LNCaP clone FGC (cell line): ENCODE data around the gene PRKN.
"Not testable (repeated sequence)": the region's sequence is repeated elsewhere in the genome, so short reads cannot be mapped to it uniquely, and the experiment has no call there.

Source experiments
- DNase-seq: peaks from one replicate; pipeline ENCODE4 v3.0.0-alpha.2; 2011; ENCODE audit warnings: low read depth
- H3K4me3 ChIP-seq: 2 replicates; pipeline ENCODE4 v1.5.1; 2011; ENCODE audit warnings: mild to moderate bottlenecking, low read depth, low read length, control low read depth
- CTCF ChIP-seq: IDR thresholded peaks from 2 replicates; pipeline ENCODE4 v1.5.1; 2012; ENCODE audit warnings: mild to moderate bottlenecking; ENCODE audit not compliant: control insufficient read depth, insufficient read depth; ENCODE audit errors: extremely low read depth

PRKN gene

GRCh38 chr6:161869491-161869890 lies 858.1 kb downstream of the PRKN start:
- no peak for DNase-seq
- no peak for TF ChIP-seq CTCF
- no peak overlapping the region for H3K4me3 ChIP-seq

- no peak for DNase-seq
- H3K4me3 ChIP-seq, result no peak overlapping the region
- no peak for TF ChIP-seq CTCF
Observed at GRCh38 chr6:161866570-161866969, 861.0 kb downstream of the PRKN start.

- not testable (repeated sequence) for DNase-seq, H3K4me3 ChIP-seq
Observed at GRCh38 chr6:161861061-161861460, 866.5 kb downstream of the PRKN start.

GRCh38 chr6:161853657-161854056 lies 873.9 kb downstream of the PRKN start:
- no peak for TF ChIP-seq CTCF
- DNase-seq, result no peak
- no peak overlapping the region for H3K4me3 ChIP-seq

- not testable (repeated sequence) for DNase-seq, H3K4me3 ChIP-seq
Observed at GRCh38 chr6:161851486-161851885, 876.1 kb downstream of the PRKN start.

- DNase-seq, result no peak
- no peak overlapping the region for H3K4me3 ChIP-seq
- TF ChIP-seq CTCF, result no peak
Observed at GRCh38 chr6:161850562-161850961, 877.0 kb downstream of the PRKN start.

- no peak for TF ChIP-seq CTCF
- peak; percentile 46 for DNase-seq
- no peak overlapping the region for H3K4me3 ChIP-seq
Observed at GRCh38 chr6:161847628-161848027, 879.9 kb downstream of the PRKN start.

- TF ChIP-seq CTCF, result no peak
- no peak for DNase-seq
- H3K4me3 ChIP-seq, result no peak overlapping the region
Observed at GRCh38 chr6:161844804-161845203, 882.8 kb downstream of the PRKN start.
